NCI-H1105 (cell line): ENCODE data around the gene CNIH3.
A peak's percentile ranks its signal among the peaks of the same experiment; 100 is the strongest.

Source experiments
- DNase-seq: peaks from one replicate; lab custom pipeline; 2025; lab: John Stamatoyannopoulos, UW

Gene CNIH3

GRCh38 chr1:224744521-224744920 lies 128.4 kb downstream of the CNIH3 start:
- DNase-seq: no peak

- no peak for DNase-seq
Observed at GRCh38 chr1:224745394-224745793, 129.3 kb downstream of the CNIH3 start.

DNA sequence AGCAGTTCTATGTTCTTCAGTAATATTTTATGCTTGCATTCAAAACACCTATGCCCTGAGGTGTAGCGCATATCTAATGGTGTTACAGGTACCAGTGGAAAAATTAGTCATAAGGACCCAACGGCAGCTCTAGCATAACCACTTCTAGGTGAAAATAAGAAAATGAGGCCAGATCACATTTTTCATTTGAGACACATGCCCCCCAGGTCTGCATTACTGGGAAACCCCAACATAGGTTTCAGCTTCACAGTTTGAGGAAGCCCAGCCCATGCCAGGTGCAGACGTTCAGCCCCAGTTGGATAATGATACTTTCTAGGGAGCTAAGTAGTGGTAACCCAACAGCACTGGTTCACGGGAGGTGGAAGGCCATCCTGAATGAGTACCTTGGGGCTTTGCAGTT lies 129.8 kb downstream of the CNIH3 start:
- DNase-seq: no peak

GRCh38 chr1:224747578-224747977 lies 131.5 kb downstream of the CNIH3 start:
- DNase-seq: no peak

DNA sequence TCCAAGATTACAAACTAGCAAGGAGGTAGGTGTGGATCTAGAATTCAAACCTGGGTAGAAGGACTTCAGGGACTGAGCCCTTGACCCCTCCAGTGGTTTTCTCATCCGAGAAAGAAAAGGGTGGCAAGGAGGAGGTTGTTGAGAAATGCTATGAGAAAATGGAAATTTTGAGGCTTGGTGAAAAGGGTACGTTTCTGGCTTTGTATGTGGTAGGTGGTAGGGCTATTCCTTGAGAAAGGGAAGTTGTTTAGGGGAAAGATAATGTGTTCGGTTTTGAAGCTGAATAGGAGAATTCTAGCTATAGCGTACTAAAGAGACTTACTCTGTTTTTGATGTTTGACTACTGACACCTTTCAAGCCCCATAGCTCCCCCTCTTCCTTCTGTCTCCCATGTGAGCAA lies 133.8 kb downstream of the CNIH3 start:
- no peak for DNase-seq

- no peak for DNase-seq
Observed at GRCh38 chr1:224751624-224752311, 135.7 kb downstream of the CNIH3 start.

- no peak for DNase-seq
Observed at GRCh38 chr1:224753491-224753890, 137.4 kb downstream of the CNIH3 start.

DNA sequence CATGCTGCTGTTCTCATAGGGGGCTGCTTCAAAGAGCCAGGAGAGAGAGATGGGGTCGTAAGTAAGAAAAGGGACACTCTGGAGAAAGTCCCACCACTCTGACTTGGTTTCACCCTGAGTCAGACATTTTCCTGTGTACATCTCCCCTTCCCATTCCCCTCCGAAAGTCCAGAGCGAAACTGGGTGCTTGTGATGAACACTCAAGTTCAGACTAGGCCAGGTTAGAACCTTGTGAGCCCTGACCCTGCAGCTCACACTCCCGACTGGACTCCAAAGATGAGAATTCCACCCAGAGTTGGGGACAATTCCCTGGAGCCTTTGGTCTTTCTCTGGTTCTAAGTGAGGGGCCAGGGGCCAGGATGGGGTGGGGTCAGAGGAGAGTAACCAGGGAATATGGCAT lies 139.5 kb downstream of the CNIH3 start:
- no peak for DNase-seq

DNA sequence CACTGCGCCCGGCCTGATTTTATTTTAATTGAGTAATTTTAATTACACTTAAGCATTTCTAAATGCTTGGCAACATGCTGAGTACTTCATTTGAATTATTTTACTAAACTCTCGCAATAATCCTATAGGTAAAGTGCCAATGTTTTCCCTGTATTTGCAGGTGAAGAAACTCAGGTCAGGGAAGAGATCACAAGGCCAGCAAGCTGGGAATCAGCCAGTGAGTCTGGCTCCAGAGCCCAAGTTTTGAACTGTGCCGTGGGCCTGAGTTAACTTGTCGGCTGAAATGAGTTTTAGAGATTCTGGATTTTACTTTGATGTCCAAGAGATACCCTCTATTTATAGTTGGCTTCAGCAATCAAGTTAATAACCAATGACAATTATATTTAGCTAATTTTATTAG lies 141.4 kb downstream of the CNIH3 start:
- DNase-seq: no peak

DNA sequence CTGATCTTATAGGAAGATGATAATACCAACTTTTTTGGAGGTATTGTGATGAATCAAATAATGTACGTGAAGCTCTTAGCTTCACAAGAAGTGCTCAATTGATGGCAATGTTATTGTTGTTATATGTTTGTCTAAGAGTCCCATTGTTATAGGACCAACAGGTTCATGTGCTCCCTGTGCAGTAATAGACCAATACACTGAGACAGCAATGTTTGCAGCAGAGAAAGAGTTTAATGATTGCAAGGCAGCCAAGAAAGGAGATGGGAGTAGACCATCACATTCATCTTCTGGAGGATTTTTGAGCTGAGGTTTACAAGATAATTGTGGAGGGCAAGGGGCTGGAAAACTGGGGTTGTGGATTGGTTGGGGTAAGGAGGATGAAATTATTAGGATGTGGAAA lies 143.0 kb downstream of the CNIH3 start:
- DNase-seq: no peak

- DNase-seq: no peak
Observed at GRCh38 chr1:224759681-224760091, 143.6 kb downstream of the CNIH3 start.

DNA sequence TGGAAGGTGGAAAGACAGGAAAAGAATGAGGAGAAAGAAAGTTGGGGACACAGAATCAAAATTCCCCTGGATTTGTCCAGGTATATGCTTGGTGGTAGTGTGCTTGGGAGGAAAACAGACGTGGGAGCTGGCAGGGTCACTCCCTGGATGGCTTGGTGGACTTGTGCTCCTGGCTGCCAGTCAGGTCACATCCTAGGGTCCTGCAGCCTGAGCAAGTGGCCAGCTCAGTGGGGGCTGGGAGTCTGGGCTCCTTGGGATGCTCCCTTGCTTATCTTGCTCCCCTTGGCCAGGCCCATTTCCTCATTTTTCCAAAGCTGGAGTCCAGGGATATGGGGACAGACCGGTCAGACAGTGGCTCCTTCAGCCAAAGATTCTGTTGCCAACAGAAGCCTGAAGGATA lies 144.0 kb downstream of the CNIH3 start:
- no peak for DNase-seq

DNA sequence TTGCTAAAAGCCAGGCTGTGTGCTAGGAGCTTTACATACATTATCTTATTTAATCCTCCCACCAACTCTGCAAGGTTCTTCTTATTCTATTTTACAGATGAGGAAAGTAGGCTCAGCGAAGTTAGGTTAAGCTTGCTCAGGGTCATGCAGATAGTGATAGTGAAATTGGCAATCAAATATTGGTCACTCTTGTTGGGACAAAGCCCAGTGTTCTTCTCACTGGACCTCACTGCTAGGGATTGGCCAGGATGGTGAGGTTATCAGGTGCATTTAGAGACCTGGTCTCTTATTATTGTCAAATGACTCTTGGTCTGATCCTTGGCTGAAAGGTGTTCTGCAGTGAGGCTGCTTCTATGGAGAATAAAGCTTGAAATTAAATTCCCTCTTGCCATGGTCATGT lies 145.1 kb downstream of the CNIH3 start:
- no peak for DNase-seq

- no peak for DNase-seq
Observed at GRCh38 chr1:224762046-224762445, 145.9 kb downstream of the CNIH3 start.

- DNase-seq: no peak
Observed at GRCh38 chr1:224762701-224763100, 146.6 kb downstream of the CNIH3 start.

GRCh38 chr1:224763126-224763775 lies 147.1 kb downstream of the CNIH3 start:
- no peak for DNase-seq

DNA sequence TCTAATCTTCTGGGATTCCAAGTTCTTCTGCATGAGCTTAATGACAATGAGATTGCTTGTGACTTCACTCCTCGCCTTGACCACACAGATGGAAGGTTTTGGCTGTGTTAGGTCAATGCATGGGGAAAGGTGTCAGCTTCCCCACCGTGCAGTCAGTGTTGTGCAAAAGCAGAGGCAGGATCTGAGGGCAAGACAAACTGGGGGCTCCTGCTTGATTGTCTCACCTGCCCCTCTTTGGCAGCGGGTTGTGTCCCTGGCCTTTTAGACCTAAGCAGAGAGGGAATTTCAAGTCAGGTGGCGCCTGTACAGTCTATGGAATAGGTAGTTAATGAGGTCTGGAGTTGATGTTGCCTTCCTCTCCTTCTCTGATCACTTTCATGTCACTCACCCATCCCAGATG lies 150.1 kb downstream of the CNIH3 start:
- no peak for DNase-seq

GRCh38 chr1:224767031-224767430 lies 150.9 kb downstream of the CNIH3 start:
- no peak for DNase-seq

GRCh38 chr1:224767676-224768075 lies 151.6 kb downstream of the CNIH3 start:
- peak; percentile 74 for DNase-seq

DNA sequence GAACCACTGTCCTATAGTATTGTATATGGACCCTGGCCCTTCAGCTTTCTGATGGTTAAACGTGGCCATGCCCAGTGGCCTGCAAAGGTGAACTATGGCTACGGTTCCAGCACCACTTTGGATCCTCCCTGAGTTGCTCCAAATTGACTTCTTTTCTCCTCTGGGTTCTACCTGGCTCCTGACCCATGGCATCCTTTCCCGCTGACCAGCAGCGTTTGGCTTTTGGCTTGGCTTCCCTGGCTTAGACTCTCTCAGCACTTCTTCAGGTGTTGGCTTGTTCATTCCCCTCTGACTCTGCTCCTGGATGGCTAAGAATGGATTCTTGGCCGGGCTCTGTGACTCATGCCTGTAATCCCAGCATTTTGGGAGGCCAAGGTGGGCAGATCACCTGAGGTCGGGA lies 152.9 kb downstream of the CNIH3 start:
- no peak for DNase-seq

DNA sequence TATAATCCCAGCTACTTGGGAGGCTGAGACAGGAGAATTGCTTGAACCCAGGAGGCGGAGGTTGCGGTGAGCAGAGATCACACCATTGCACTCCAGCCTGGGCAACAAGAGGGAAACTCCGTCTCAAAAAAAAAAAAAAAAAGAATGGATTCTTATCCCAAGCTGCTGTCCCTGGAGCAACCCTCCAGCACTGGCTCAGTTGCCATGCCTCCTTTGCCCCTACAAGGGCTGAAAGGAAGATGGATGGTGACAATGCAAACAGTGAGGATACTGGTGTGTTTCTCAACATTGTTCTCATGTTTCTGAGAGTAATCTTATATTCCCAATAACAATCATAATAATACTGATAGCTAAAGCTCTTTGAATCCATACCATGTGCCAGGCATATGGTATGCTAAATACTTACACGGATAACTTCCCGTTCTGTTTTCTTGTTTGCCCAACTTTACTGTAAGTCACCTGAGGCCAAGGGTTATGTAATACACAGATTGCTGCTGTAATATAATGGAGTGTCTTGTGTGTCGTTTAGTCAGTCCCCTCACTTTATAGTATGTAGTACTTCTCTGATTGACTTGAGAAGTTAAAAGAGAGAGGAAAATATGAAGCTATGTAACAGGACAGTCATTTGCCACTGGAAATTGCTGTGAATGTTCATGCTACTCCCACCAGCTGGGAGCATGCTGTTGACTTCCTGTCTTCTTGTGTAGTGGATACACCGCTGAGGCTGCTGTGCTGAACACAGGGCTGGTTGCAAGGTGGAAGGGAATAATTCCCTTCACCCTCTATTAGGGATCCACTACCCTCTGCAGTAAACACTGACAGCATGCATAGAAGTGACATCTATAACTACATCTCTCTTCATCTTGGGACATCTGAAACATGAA lies 153.6 kb downstream of the CNIH3 start:
- DNase-seq: no peak

GRCh38 chr1:224770336-224770693 lies 154.2 kb downstream of the CNIH3 start:
- DNase-seq: no peak

GRCh38 chr1:224773646-224774045 lies 157.5 kb downstream of the CNIH3 start:
- no peak for DNase-seq
